K562 (cell line): ENCODE results near the gene ADCYAP1.

Experiments
- REST ChIP-seq, 2 experiments: fragments of 450-650 bp; formaldehyde crosslinking in 1 of 2; IDR thresholded peaks; 2 replicates each; pipeline versions ENCODE4 v1.4.0 to v1.6.1; 2014 to 2020; ENCODE audit warnings: mild to moderate bottlenecking in 2 of 2, borderline replicate concordance in 1 of 2, low read depth in 1 of 2
- ZBTB1 ChIP-seq: sonication (generic); formaldehyde crosslinking; IDR thresholded peaks from 2 replicates; pipeline ENCODE4 v1.8.1; 2023; ENCODE audit warnings: missing genetic modification reagents, low read depth, mild to moderate bottlenecking, borderline replicate concordance

- TF ChIP-seq ZBTB1 (CRISPR knock-in tag) (no peak), REST (IDR thresholded peaks at IDR 0.05; ENCODE audit: borderline replicate concordance) (no peak), REST (CRISPR knock-in tag; IDR thresholded peaks at IDR 0.05; ENCODE audit: low read depth) (no peak)
Measured at GRCh38 chr18:936941-937340, 32.3 kb downstream of the ADCYAP1 start.
